OCI-M2 (cell line): ENCODE measurements around the gene CCDC137.
A peak's percentile ranks its signal among the peaks of the same experiment; 100 is the strongest.

Source experiments
- DNase-seq: peaks from one replicate; lab custom pipeline; 2025; ENCODE audit not compliant: unreplicated experiment; lab: John Stamatoyannopoulos, UW

Gene CCDC137

GRCh38 chr17:81700353-81701287, 34.1 kb downstream of the CCDC137 start:
- DNase-seq, result no peak

GRCh38 chr17:81701288-81702071, 34.9 kb downstream of the CCDC137 start:
- DNase-seq, result no peak

DNA sequence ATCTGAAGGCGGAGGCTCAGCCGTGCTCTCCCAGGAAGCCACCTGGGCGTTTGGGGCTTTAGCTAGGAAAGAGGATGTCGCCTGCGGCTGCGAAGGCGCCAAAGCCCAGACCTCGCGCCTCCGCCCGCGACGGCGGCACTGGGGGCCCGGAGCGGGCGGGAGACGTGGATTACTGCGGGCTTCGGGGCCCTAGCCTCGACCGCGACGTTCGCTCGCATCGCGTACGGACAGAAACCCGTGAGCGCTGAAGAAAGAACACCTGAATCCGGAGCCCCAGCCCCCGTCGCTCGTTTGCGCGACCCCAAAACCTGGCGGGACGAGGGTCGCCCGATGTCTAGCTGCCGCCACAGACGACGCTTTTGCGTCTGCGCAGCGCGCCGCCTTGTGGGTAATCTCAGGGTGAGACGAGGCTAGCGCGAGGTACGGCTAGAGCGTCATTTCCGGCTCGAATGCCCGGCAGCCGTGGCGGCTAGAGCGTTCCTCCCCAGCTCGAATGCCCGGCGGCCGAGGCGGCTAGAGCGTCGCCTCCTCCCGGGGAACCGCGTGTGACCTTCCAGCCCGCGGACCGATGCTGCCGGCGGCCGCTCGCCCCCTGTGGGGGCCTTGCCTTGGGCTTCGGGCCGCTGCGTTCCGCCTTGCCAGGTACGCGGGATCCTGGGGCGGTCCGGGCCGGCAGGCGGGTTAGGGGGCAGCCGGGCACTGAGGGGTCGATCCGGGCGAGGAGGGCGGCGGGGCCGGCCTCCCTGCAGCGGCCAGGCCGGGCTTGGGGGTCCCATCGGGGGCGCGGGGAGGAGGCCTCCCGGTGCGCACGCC, 36.6 kb downstream of the CCDC137 start, which contains the start of gene MRPL12:
Gene MRPL12, plus strand, starts transcription at position 434 of the 813 bp plus-strand sequence. Its CDS starts 135 bp downstream, at position 569.
- peak; percentile 67 for DNase-seq

GRCh38 chr17:81703747-81704654, 37.5 kb downstream of the CCDC137 start:
- no peak for DNase-seq

GRCh38 chr17:81705518-81706231, 39.1 kb downstream of the CCDC137 start:
- no peak for DNase-seq

DNA sequence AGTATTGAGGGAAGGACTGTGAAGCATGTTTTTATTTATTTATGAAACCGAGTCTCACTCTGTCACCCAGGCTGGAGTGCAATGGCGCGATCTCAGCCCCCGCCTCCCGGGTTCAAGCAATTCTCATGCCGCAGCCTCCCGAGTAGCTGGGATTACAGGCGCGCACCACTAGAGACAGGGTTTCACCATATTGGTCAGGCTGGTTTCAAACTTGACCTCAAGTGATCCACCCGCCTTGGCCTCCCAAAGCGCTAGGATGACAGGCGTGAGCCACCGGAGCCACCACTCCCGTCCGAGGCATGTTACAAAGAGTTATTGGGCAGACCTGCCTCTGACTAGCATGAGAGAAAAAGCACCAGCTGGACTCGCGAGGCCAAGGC, 39.7 kb downstream of the CCDC137 start:
- DNase-seq, result no peak

DNA sequence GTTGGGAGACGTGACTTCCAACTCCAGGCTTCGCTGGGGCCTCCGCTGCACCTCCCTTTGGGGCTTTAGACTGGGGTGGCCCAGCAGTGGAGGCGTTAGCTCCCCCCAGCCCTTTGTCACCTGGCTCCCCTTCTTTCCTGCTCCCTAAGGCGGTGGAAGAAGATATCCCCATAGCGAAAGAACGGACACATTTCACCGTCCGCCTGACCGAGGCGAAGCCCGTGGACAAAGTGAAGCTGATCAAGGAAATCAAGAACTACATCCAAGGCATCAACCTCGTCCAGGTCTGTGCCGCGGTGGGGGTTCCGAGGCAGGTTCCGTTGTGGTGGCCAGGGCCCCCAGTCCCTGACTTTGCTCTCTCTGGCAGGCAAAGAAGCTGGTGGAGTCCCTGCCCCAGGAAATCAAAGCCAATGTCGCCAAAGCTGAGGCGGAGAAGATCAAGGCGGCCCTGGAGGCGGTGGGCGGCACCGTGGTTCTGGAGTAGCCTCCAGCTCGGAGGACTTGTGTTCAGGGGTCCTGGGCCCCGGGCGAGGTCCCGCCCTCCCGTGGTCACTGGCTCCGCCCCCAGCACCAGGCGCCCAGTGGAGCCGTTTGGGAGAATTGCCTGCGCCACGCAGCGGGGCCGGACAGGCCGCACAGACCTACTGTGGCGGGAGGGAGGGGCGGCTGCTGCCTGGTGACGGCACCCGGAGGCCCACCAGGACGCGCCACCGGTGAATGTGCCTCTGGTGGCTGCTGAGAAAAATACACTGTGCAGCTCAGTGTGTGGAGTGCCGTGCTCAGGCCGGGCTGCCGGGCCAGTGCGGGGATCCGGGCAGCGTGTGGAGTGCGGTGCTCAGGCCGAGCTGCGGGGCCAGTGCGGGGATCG, 40.5 kb downstream of the CCDC137 start:
- no peak for DNase-seq

DNA sequence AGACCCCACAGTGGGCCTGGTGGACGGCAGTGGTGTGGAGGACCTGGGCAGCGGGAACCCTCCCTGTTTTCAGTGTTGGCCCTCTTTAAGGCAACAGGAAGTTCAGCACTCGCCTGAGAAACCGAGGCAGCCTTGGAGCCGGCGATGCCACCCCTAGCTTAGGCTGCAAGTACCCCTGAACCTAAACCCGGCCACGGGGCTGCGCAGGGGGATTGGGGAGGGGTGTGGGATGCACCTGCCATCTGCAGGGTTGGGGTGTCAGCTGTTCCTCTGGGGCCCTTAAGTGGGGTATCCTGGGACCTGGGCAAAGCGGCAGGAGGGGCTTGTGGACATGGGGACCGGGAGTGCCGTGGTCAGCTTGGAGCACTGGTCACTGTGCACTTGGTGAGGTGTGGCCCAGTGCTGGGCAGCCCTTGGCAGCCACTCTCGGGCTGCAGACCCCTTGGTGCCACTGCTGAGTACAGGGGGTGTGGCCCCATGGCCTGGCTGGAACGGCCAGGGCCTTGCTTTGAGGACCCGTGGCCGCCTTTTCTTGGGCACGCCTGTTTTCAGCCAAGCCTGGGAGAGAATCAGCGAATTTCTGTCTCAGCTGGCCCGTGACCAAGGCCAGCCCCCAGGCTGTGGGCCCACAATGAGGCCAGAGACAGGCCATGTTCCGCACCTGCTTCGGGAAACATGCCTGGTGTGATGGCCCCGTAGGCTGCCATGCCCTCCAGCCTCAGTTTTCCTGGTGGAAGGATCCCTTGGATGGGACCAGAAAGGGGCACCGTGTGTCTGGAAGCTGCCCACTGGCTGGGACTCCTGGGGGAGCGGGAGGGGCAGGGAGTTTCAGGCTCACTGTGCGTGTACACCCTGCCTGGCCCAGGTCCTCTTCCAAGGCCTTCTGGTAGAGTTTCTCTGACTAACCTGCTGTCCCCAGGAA, 41.4 kb downstream of the CCDC137 start:
- DNase-seq, result no peak

GRCh38 chr17:81708739-81709185, 42.2 kb downstream of the CCDC137 start:
- DNase-seq, result no peak

DNA sequence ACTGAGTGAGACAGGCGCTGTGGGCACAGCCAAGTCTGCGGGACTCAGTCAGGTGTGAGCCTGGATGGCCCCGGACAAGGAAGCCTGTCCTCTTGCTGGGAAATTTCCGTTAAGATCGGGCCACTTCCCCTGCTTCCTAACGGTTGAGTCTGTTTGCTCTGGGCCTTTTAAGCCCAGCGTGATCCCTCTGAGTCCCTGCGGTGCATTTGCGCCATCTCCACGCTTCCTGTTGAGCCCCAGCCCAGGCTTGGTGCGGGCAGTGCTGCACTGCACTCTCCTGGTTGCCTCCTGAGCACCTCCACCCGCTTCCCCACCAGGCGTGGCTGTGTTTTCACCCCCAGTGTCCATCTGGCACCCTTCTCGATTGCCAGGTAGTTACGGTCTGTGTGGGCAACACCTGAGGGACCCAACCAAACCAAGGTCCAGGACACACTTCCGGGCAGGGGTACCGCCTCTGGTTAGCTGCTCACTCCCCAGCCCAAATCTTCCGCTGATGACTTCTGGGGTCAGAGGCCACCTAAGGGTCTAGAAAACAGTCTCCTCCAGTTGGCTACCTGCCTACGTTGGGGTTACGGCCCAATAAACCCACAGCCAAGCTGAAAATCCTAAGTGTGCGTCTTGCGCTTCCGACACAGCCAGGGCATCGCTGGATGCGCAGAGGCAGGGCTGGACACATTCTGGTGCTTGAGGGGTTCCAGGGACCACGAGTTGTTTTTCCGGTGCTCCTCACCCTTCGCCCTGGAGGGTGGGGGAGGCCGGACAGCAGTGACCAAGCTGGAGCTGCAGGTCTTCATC, 44.2 kb downstream of the CCDC137 start:
- no peak for DNase-seq

DNA sequence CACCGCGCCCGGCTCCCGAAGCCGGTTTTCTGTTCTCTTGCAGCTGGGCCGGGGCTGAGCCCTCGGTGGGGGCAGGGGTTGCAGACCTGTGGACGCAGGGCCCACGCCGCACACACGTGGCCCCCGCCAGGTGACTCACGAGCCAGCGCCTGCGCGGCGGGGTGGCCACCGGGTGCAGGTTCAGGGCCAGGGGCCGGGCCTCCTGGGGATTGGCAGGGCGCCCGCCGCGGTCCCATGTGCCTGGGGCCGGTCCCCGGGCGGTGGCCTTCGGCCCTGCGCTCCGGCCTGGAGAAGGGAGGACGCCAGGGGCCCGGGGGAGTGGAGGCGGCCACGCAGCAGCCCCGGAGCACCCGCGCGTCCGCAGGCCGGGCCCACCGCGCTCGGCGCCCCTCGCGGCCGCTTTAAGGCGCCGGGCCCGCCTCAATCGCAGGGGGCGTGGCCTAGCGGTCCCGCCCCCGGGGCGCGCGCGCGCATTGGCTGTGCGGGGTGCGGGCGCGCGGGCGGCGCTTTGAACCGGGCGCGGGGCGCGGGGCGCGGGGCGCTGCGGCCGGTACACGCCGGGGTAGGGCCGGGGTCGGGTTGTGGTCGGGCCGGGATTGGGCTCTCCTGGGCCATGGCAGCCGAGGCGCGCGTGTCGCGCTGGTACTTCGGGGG, 45.4 kb downstream of the CCDC137 start, which contains the start of gene SLC25A10:
Gene SLC25A10, plus strand, starts transcription at position 471 of the 654 bp plus-strand sequence. Its CDS starts 143 bp downstream, at position 614.
- no peak for DNase-seq

DNA sequence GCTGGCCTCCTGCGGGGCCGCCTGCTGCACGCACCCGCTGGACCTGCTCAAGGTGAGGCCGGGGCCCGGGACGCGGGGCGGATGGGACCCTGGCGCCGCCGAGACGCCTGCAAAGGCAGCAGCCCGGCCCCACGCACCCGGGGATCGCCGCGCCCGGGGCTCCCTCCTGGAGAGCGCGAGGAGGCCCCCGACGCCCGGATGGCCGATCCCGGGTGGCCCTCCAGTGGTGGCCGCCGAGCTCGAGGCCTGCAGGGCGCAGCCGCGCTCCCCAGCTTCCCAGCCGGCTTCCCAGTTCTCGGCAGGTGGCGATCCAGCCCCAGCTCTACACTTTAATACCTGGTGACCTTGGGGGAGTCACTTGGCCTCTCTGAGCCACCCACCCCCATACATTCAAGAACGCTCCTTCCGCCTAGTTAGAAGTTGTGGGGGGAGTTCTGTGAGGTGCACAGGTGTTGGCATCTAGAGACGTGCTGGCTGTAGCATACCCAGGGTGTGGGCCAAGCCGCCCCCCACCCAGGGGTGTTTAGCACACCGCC, 46.0 kb downstream of the CCDC137 start:
- DNase-seq, result no peak

GRCh38 chr17:81713004-81713555, 46.5 kb downstream of the CCDC137 start:
- DNase-seq, result no peak

DNA sequence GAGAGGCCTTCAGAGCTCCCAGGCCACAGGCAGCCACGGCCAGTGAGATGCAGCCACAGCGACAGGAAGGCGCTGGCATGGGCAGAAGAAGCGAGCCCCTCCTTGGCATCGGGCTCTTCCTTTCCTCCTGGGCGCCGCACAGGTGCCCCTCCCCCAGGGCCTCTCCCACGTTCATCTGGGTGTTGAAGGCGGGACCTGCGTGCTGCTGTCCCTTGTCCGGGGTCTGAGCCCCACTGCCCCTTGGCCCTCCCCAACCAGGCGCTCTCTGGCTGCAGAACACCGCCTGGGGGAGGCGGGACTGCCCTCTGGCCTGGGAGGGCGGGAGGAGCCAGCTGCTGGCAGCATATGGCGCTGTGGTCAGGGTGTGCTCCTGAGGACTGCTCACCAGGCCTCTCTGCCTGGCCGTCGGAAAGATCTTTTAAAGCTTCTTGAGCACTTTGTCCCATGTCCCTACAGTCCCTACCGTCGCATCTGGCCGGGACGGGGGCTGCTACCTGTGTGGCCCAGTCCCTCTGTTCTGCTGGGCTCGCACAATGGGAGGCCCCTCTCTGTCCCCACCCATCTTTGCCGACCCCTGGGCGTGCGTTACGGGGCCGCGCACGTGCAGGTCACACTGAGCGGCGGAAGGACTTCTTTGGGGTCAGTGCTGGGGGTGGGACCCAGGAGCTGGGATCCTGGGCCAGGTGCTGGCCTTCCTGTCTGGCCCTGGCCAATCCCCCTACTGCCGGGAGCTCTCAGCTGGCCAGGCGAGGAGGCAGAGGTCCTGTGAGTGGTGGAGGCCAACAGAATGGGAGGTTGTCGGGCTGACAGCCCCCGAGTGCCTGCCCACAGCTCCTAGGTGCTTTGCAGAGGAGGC, 47.2 kb downstream of the CCDC137 start:
- no peak for DNase-seq
